Measurements from ENCODE around the gene TACC3. TPM values are rescaled to one million over a fixed set of nuclear protein-coding genes. Genes with fewer than 3 reads are reported as not detected.
A peak's percentile ranks its signal among the peaks of the same experiment; 100 is the strongest.

TACC3 gene
- total RNA-seq, 1 donor from 2014 or later, result 13.9 TPM

GRCh38 chr4:1776521-1777161 is 55.3 kb downstream of the TACC3 start:
- H3K27me3 ChIP-seq (ENCODE audit: control insufficient read depth, insufficient read depth, low read length), result peaks cover 13% of the 10 kb centered on the region
- DNase-seq (ENCODE audit: low read depth), result no peak
- TF ChIP-seq CTCF (IDR thresholded peaks at IDR 0.05; ENCODE audit: insufficient read depth, low read length, poor library complexity, severe bottlenecking), result no peak
- no peak overlapping the region for H3K4me3 ChIP-seq (ENCODE audit: low read depth, low read length)
- H3K36me3 ChIP-seq (ENCODE audit: control insufficient read depth, insufficient read depth, low read length), result no peaks in the 10 kb centered on the region

GRCh38 chr4:1777822-1778641 is 56.7 kb downstream of the TACC3 start:
- Histone ChIP-seq H3K27me3 (ENCODE audit: control insufficient read depth, insufficient read depth, low read length) (peaks cover 14% of the 10 kb centered on the region), H3K36me3 (ENCODE audit: control insufficient read depth, insufficient read depth, low read length) (no peaks in the 10 kb centered on the region), H3K4me3 (ENCODE audit: low read depth, low read length) (no peak overlapping the region)
- TF ChIP-seq CTCF (IDR thresholded peaks at IDR 0.05; ENCODE audit: insufficient read depth, low read length, poor library complexity, severe bottlenecking), result peak; percentile 26
- no peak for DNase-seq (ENCODE audit: low read depth)

GRCh38 chr4:1778642-1779392 is 57.5 kb downstream of the TACC3 start:
- peaks cover 15% of the 10 kb centered on the region for H3K27me3 ChIP-seq (ENCODE audit: control insufficient read depth, insufficient read depth, low read length)
- no peak overlapping the region for H3K4me3 ChIP-seq (ENCODE audit: low read depth, low read length)
- TF ChIP-seq CTCF (IDR thresholded peaks at IDR 0.05; ENCODE audit: insufficient read depth, low read length, poor library complexity, severe bottlenecking), result no peak
- no peak for DNase-seq (ENCODE audit: low read depth)
- H3K36me3 ChIP-seq (ENCODE audit: control insufficient read depth, insufficient read depth, low read length), result no peaks in the 10 kb centered on the region

GRCh38 chr4:1779588-1780382 is 58.5 kb downstream of the TACC3 start:
- no peak for TF ChIP-seq CTCF (IDR thresholded peaks at IDR 0.05; ENCODE audit: insufficient read depth, low read length, poor library complexity, severe bottlenecking)
- H3K27me3 ChIP-seq (ENCODE audit: control insufficient read depth, insufficient read depth, low read length), result peaks cover 17% of the 10 kb centered on the region
- no peak overlapping the region for H3K4me3 ChIP-seq (ENCODE audit: low read depth, low read length)
- DNase-seq (ENCODE audit: low read depth), result no peak
- no peaks in the 10 kb centered on the region for H3K36me3 ChIP-seq (ENCODE audit: control insufficient read depth, insufficient read depth, low read length)

- Histone ChIP-seq H3K27me3 (ENCODE audit: control insufficient read depth, insufficient read depth, low read length) (peaks cover 21% of the 10 kb centered on the region), H3K36me3 (ENCODE audit: control insufficient read depth, insufficient read depth, low read length) (no peaks in the 10 kb centered on the region), H3K4me3 (ENCODE audit: low read depth, low read length) (no peak overlapping the region)
- DNase-seq (ENCODE audit: low read depth), result no peak
- no peak for TF ChIP-seq CTCF (IDR thresholded peaks at IDR 0.05; ENCODE audit: insufficient read depth, low read length, poor library complexity, severe bottlenecking)
Observed at GRCh38 chr4:1780435-1780834, 59.1 kb downstream of the TACC3 start.
